Left lung (tissue), 14 donors: ENCODE data around the gene PDCD1. TPM values are rescaled to one million over a fixed set of nuclear protein-coding genes. Genes with fewer than 3 reads are reported as not detected.
"Not testable (repeated sequence)": the region's sequence is repeated elsewhere in the genome, so short reads cannot be mapped to it uniquely, and the experiment has no call there.

Source experiments
- ATAC-seq: fragments of 200-7000 bp; cut with Tn5 transposase; one replicate; pipeline ENCODE4 v1.9.1; 2020; ENCODE audit warnings: moderate library complexity
- DNase-seq, 4 donors: peaks; one replicate each; pipeline ENCODE4 v3.0.0-alpha.2; 2013 to 2020
- H3K27ac ChIP-seq, 2 donors: fragments of 200-600 bp; sonication (generic) in 1 of 2; one replicate each; pipeline versions ENCODE4 v1.5.0 to v1.8.0; 2020 to 2021
- H3K27me3 ChIP-seq, 2 donors: fragments of 200-600 bp; sonication (generic) in 1 of 2; one replicate each; pipeline versions ENCODE4 v1.5.0 to v1.8.0; 2020 to 2021
- H3K36me3 ChIP-seq, 2 donors: fragments of 200-600 bp; sonication (generic) in 1 of 2; one replicate each; pipeline versions ENCODE4 v1.5.0 to v1.8.0; 2020 to 2021
- H3K4me1 ChIP-seq, 2 donors: fragments of 200-600 bp; one replicate each; pipeline ENCODE4 v1.8.0; 2021
- H3K4me3 ChIP-seq, 2 donors: fragments of 200-600 bp; sonication (generic) in 1 of 2; one replicate each; pipeline versions ENCODE4 v1.5.0 to v1.8.0; 2020 to 2021; ENCODE audit warnings: mild to moderate bottlenecking in 1 of 2
- H3K9me3 ChIP-seq, 2 donors: fragments of 200-600 bp; sonication (generic) in 1 of 2; one replicate each; pipeline versions ENCODE4 v1.5.0 to v1.8.0; 2020 to 2021
- intact Hi-C, 2 donors: fragments of 100-400 bp; cut with DNase I; formaldehyde crosslinking; loops; one replicate each; pipeline versions ENCODE4 v1.11.2 to v1.14.2; 2022
- long read RNA-seq, 12 donors: library from polyadenylated mRNA in 2 of 12; unstranded in 2 of 12; transcript quantifications; one replicate each; pipeline ENCODE4 v2.0.0 and lab custom pipeline, GENCODE V29; 2019 to 2026
- polyA plus RNA-seq, 6 donors: library from polyadenylated mRNA; unstranded; fragments of 120-200 nt; gene quantifications; one replicate each; pipeline ENCODE4 v1.2.1, GENCODE V29; 2013; ENCODE audit not compliant: insufficient read length in 6 of 6
- total RNA-seq, 2 donors: library from RNA; stranded (reverse); fragmentation: NEBNext Ultra II Directional; extraction: Animal tissue kit (Norgen Biotek cat#: 25700); gene quantifications; one replicate each; pipeline ENCODE4 v1.2.1, GENCODE V29; 2021
- TF ChIP-seq, protein P1 (sequence below), 2 donors: fragments of 200-600 bp; sonication (generic) in 1 of 2; IDR thresholded peaks; one replicate each; pipeline versions ENCODE4 v1.5.0 to v1.8.0; 2021; ENCODE audit warnings: antibody characterized with exemption in 2 of 2
- donor health status: DM: no; HTN: yes; CAD: no.
- donor health status: DM: no; HTN: no; CAD: no.

The PDCD1 gene
- total RNA-seq, result 1 to 10 TPM; 1.1 TPM
- polyA plus RNA-seq, result under 1 TPM; 0.15 to 0.44 (median 0.23) TPM
- long read RNA-seq, donor 1, result 0 reads
- long read RNA-seq, donor 2, result 0 reads
- long read RNA-seq, donor 3, result 0 reads
- long read RNA-seq, donor 4, result 0 reads
- long read RNA-seq, donor 5, result 0 reads
- long read RNA-seq, donor 6, result 0 reads
- long read RNA-seq, donor 7, result 0 reads
- long read RNA-seq, donor 8, result 0 reads
- long read RNA-seq, donor 9, result 0 reads
- long read RNA-seq, donor 10, partial matches to known transcripts, result 0 of 1 reads
- long read RNA-seq, donor 10, other reads (novel, unspliced or antisense), result 0 of 1 reads
- long read RNA-seq, donor 11, result 0 reads
- long read RNA-seq, donor 12, result 0 reads

DNA sequence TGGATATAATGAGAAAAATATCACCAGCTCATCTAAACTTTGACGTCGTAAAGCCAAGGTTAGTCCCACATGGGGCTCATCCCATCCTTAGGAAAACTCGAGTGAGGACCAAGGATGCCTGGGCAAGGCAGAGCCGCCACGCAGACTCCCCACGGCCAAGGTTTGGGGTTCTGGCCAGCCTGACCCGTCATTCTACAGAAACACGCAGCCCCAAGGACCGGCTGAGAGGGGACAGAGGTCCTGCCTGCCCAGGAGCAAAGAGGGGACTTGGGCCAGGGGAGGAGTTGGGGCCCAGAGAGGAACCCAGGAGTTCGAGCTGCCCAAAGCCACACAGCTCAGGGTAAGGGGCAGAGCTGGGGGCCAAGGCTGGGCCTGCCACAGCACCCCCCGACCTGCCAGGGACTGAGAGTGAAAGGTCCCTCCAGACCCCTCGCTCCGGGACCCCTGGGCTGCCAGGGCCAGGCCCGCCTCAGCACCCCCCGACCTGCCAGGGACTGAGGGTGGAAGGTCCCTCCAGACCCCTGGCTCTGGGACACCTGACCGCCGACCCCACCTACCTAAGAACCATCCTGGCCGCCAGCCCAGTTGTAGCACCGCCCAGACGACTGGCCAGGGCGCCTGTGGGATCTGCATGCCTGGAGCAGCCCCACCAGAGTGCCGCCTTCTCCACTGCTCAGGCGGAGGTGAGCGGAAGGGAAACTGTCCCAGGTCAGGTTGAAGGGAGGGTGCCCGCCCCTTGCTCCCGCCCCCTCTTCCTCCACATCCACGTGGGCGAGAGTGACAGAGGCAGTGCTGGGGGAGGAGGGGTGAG is at the start of gene PDCD1:
PDCD1 (minus strand) TSS at position 689 of the 811 bp plus-strand sequence; CDS start at position 633, 56 bp downstream.
- peak in 2 of 4 donors; percentile 28 to 74 for DNase-seq
- H3K36me3 ChIP-seq, result no peaks in the 10 kb centered on the region
- peaks cover 5 to 51% of the 10 kb centered on the region in 2 donors for H3K27me3 ChIP-seq
- peaks cover 5 to 19% of the 10 kb centered on the region in 2 donors for H3K4me1 ChIP-seq
- peak within 1 kb of the TSS; percentile 28 to 85 for H3K27ac ChIP-seq
- TF ChIP-seq, protein P1, sequence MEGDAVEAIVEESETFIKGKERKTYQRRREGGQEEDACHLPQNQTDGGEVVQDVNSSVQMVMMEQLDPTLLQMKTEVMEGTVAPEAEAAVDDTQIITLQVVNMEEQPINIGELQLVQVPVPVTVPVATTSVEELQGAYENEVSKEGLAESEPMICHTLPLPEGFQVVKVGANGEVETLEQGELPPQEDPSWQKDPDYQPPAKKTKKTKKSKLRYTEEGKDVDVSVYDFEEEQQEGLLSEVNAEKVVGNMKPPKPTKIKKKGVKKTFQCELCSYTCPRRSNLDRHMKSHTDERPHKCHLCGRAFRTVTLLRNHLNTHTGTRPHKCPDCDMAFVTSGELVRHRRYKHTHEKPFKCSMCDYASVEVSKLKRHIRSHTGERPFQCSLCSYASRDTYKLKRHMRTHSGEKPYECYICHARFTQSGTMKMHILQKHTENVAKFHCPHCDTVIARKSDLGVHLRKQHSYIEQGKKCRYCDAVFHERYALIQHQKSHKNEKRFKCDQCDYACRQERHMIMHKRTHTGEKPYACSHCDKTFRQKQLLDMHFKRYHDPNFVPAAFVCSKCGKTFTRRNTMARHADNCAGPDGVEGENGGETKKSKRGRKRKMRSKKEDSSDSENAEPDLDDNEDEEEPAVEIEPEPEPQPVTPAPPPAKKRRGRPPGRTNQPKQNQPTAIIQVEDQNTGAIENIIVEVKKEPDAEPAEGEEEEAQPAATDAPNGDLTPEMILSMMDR (IDR thresholded peaks at IDR 0.05), result no peak
- ATAC-seq, result peak; percentile 5
- peak within 1 kb of the TSS in 1 of 2 donors; percentile 28 for H3K4me3 ChIP-seq
- H3K9me3 ChIP-seq, result no peaks in the 10 kb centered on the region
- intact Hi-C loops, result no loop called here

DNA sequence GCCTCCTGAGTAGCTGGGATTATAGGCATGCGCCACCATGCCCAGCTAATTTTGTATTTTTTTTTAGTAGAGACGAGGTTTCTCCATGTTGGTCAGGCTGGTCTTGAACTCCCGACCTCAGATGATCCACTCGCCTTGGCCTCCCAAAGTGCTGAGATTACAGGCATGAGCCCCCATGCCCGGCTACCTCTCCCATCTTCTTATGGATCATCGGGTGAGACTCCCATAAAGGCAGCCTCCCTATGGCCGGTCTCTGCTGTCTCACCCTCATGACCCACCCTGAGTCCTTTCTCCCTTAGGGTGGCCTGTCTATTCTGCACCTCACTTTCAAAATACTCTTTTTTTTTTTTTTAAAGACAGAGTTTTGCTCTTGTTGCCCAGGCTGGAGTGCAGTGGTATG is 49.1 kb upstream of the PDCD1 start:
- H3K27me3 ChIP-seq, H3K4me3 ChIP-seq, intact Hi-C loops, H3K36me3 ChIP-seq, H3K27ac ChIP-seq, H3K4me1 ChIP-seq, H3K9me3 ChIP-seq, ATAC-seq, DNase-seq: not testable (repeated sequence)

DNA sequence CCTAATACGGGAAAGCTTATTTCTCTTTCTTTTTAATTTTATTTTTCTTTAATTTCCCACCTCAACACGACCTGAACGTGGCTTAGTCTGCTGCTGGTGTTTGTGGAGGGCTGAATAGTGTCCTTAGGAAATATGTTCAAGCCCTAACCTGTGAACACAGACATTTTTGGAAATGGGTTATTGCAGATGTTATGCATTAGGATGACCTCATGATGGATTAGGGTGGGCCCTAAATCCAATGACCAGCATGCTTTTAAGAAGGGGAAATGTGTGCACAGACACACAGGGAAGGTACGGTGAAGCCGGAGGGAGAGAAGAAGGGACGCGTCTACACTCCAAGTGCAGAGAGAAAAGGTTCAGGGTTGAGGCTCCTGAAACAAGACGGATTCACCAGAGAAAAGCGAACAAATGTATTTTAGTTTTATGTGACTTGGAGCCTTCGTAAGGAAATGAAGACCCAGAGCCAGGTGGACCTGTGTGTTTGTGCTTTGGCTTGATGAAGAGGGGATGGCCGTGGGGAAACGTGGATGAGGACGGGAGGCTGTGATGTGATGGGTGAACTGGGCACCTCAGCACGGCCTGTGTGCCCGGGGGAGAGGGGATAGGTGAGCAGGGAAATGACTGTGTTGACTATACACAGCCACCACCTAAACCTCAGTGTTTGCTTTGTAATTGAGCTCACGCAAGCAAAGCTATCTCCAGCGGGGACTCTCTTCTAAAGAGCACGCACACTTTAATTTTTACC is 48.3 kb upstream of the PDCD1 start:
- peaks cover 0 to 7% of the 10 kb centered on the region in 2 donors for H3K27me3 ChIP-seq
- ATAC-seq (no peak), DNase-seq (no peak)
- H3K9me3 ChIP-seq, result no peaks in the 10 kb centered on the region
- H3K27ac ChIP-seq, result no peak overlapping the region
- intact Hi-C loops, result no loop called here
- H3K4me3 ChIP-seq, result no peak overlapping the region
- H3K4me1 ChIP-seq, result no peaks in the 10 kb centered on the region
- TF ChIP-seq, protein P1 (IDR thresholded peaks at IDR 0.05), result no peak
- no peaks in the 10 kb centered on the region for H3K36me3 ChIP-seq

- ATAC-seq, H3K27ac ChIP-seq, H3K4me3 ChIP-seq, DNase-seq, H3K36me3 ChIP-seq, intact Hi-C loops, H3K27me3 ChIP-seq, H3K9me3 ChIP-seq, H3K4me1 ChIP-seq: not testable (repeated sequence)
These were observed 47.7 kb upstream of the PDCD1 start for GRCh38 chr2:241906378-241906770.

- ATAC-seq (no peak), DNase-seq (peak in 1 of 4 donors; percentile 60)
- no peaks in the 10 kb centered on the region for H3K4me1 ChIP-seq
- H3K9me3 ChIP-seq, result no peaks in the 10 kb centered on the region
- no peak overlapping the region for H3K27ac ChIP-seq
- TF ChIP-seq, protein P1 (IDR thresholded peaks at IDR 0.05), result no peak
- intact Hi-C loops, result no loop called here
- H3K36me3 ChIP-seq, result no peaks in the 10 kb centered on the region
- peaks cover 0 to 7% of the 10 kb centered on the region in 2 donors for H3K27me3 ChIP-seq
- H3K4me3 ChIP-seq, result no peak overlapping the region
These were observed 47.2 kb upstream of the PDCD1 start for GRCh38 chr2:241905716-241906377.
